Spleen (tissue), 7 donors: Measurements from ENCODE around the gene PLEKHD1.

ENCODE experiments used
- CTCF ChIP-seq, 11 experiments: fragments of 200-600 bp in 7 of 11; fragments of 450-650 bp in 4 of 11; sonication (generic) in 4 of 11; IDR thresholded peaks in 8 of 11; conservative IDR thresholded peaks in 3 of 11; 1 replicate in 7 of 11; 2 replicates in 4 of 11; pipeline versions ENCODE4 v1.4.0 to v1.8.0; 2016 to 2021; ENCODE audit warnings: antibody characterized with exemption in 11 of 11, inconsistent platforms in 4 of 11, mild to moderate bottlenecking in 1 of 11
- POLR2A ChIP-seq, 3 donors: fragments of 450-650 bp; IDR thresholded peaks; one replicate each; pipeline ENCODE4 v1.5.1; 2017; ENCODE audit warnings: antibody characterized with exemption in 3 of 3, mild to moderate bottlenecking in 1 of 3
- POLR2AphosphoS5 ChIP-seq, 3 donors: sonication (generic); formaldehyde crosslinking; IDR thresholded peaks; one replicate each; pipeline ENCODE4 v1.5.1; 2017; ENCODE audit warnings: antibody characterized with exemption in 3 of 3
- donor health status: DM: no; HTN: no; CAD: no; lungs with moderate emphysema.
- donor health status: DM: no; HTN: no; CAD: no.
- donor health status: DM: no; HTN: no; CAD: no.

- TF ChIP-seq CTCF (IDR thresholded peaks at IDR 0.05 in 8 of 11, conservative IDR thresholded peaks at IDR 0.05 in 3 of 11), result no peak
- no peak for TF ChIP-seq POLR2AphosphoS5 (IDR thresholded peaks at IDR 0.05)
- TF ChIP-seq POLR2A (IDR thresholded peaks at IDR 0.05), result no peak
Observed at GRCh38 chr14:69489495-69489894, 5.0 kb downstream of the PLEKHD1 start.
